HepG2 (cell line): ENCODE measurements around the gene CDYL. TPM values are rescaled to one million over a fixed set of nuclear protein-coding genes. Genes with fewer than 3 reads are reported as not detected.

Source experiments
- ATAC-seq: fragments of 200-7000 bp; cut with Tn5 transposase; 3 replicates; pipeline ENCODE4 v1.9.1; 2020; ENCODE audit warnings: mild to moderate bottlenecking, moderate library complexity
- BruUV-seq: library from RNA; stranded (reverse); fragments of 400-500 nt; replicated peaks from 2 replicates; lab custom pipeline; 2021; lab: Mats Ljungman, UMichigan
- CTCF ChIA-PET: fragments of 300-600 bp; formaldehyde crosslinking; extraction: SDS; loops from one replicate; lab custom pipeline; 2021; ENCODE audit warnings: low total read pairs, inconsistent platforms, low intra/inter-chr PET ratio; lab: Yijun Ruan, JAX
- POLR2A ChIA-PET: fragments of 350-600 bp; sonication (Branson Sonifier 250); formaldehyde crosslinking; loops from one replicate; lab custom pipeline; 2020; ENCODE audit warnings: antibody characterized with exemption, inconsistent platforms; lab: Yijun Ruan, JAX
- DNase-seq: peaks from one replicate; pipeline ENCODE4 v3.0.0-alpha.2; 2015; ENCODE audit warnings: low spot score
- FAIRE-seq: peaks from 3 replicates; lab custom pipeline; 2011; peaks lifted over from hg19 to GRCh38; lab: Jason Lieb, UNC
- H2AFZ ChIP-seq: one replicate; pipeline ENCODE4 v1.6.1; 2011; ENCODE audit warnings: low read length, inconsistent platforms
- H3K27ac ChIP-seq: fragments of 300-600 bp; 3 replicates; pipeline ENCODE4 v1.8.0; 2011; ENCODE audit warnings: mixed run types, mild to moderate bottlenecking, mixed read lengths, low read length, inconsistent platforms; ENCODE audit not compliant: insufficient read depth; ENCODE audit errors: extremely low read length
- H3K27me3 ChIP-seq, 2 experiments: fragments of 200-600 bp in 1 of 2; 2 replicates in 1 of 2; 3 replicates in 1 of 2; pipeline versions ENCODE4 v1.6.0 to v1.8.0; 2011; ENCODE audit warnings: low read length in 2 of 2, mild to moderate bottlenecking in 2 of 2, moderate library complexity in 2 of 2, inconsistent platforms in 1 of 2; ENCODE audit not compliant: insufficient read depth in 2 of 2, control insufficient read depth in 1 of 2
- H3K36me3 ChIP-seq, 2 experiments: fragments of 200-600 bp in 1 of 2; replicated peaks in 1 of 2; 2 replicates in 1 of 2; 3 replicates in 1 of 2; pipeline versions ENCODE4 v1.5.1 to v1.8.0; 2011; ENCODE audit warnings: low read length in 2 of 2, inconsistent platforms in 1 of 2; ENCODE audit not compliant: insufficient read depth in 2 of 2, control insufficient read depth in 1 of 2
- H3K4me1 ChIP-seq: 2 replicates; pipeline ENCODE4 v1.5.1; 2012; ENCODE audit warnings: low read length, inconsistent platforms; ENCODE audit not compliant: insufficient read depth
- H3K4me2 ChIP-seq: 2 replicates; pipeline ENCODE4 v1.6.0; 2011; ENCODE audit warnings: low read depth, low read length, inconsistent platforms
- H3K4me3 ChIP-seq, 3 experiments: fragments of 200-600 bp in 1 of 3; sonication (generic), shearing (Covaris generic) in 1 of 3; replicated peaks in 1 of 3; 2 replicates each; pipeline ENCODE4 v1.5.1; 2011 to 2016; ENCODE audit warnings: low read length in 3 of 3, inconsistent platforms in 2 of 3, low read depth in 2 of 3, mild to moderate bottlenecking in 2 of 3, control low read depth in 1 of 3, mixed read lengths in 1 of 3; ENCODE audit not compliant: insufficient read depth in 1 of 3
- H3K79me2 ChIP-seq: one replicate; pipeline ENCODE4 v1.6.1; 2011; ENCODE audit warnings: low read length, inconsistent platforms; ENCODE audit not compliant: insufficient read depth
- H3K9ac ChIP-seq: 2 replicates; pipeline ENCODE4 v1.6.0; 2011; ENCODE audit warnings: mild to moderate bottlenecking, low read depth, low read length, inconsistent platforms; ENCODE audit not compliant: insufficient read depth
- H3K9me3 ChIP-seq: 2 replicates; pipeline ENCODE4 v1.5.1; 2012; ENCODE audit warnings: mild to moderate bottlenecking, low read length
- H4K20me1 ChIP-seq: 2 replicates; pipeline ENCODE4 v1.6.0; 2011; ENCODE audit warnings: inconsistent platforms, mild to moderate bottlenecking, low read length, moderate library complexity; ENCODE audit not compliant: insufficient read depth
- HOXD1 ChIP-seq: sonication (generic); formaldehyde crosslinking; IDR thresholded peaks from 2 replicates; pipeline ENCODE4 v1.5.0; 2020; ENCODE audit warnings: missing genetic modification reagents
- KDM5A ChIP-seq: fragments of 200-600 bp; sonication (generic); IDR thresholded peaks from 2 replicates; pipeline ENCODE4 v1.7.0; 2018; ENCODE audit warnings: antibody characterized with exemption, mild to moderate bottlenecking, low read length, borderline replicate concordance
- KLF11 ChIP-seq: IDR thresholded peaks from 2 replicates; pipeline ENCODE4 v1.6.1; 2016; ENCODE audit warnings: missing compliant biosample characterization
- KLF9 ChIP-seq: IDR thresholded peaks from 2 replicates; pipeline ENCODE4 v1.6.1; 2016; ENCODE audit warnings: low read depth
- MTF1 ChIP-seq: sonication (generic); formaldehyde crosslinking; IDR thresholded peaks from 2 replicates; pipeline ENCODE4 v1.5.0; 2020; ENCODE audit warnings: missing genetic modification reagents
- ZFX ChIP-seq: sonication (generic); formaldehyde crosslinking; IDR thresholded peaks from 2 replicates; pipeline ENCODE4 v1.4.0; 2020; ENCODE audit warnings: mild to moderate bottlenecking, low read depth, missing genetic modification reagents, moderate library complexity
- ZNF556 ChIP-seq: sonication (generic); formaldehyde crosslinking; IDR thresholded peaks from 2 replicates; pipeline ENCODE4 v1.4.0; 2020; ENCODE audit warnings: mild to moderate bottlenecking, missing genetic modification reagents, borderline replicate concordance
- ZNF83 ChIP-seq: sonication (generic); formaldehyde crosslinking; IDR thresholded peaks from 2 replicates; pipeline ENCODE4 v1.4.0; 2020; ENCODE audit warnings: missing genetic modification reagents, mild to moderate bottlenecking, borderline replicate concordance
- WGBS: methylation state at CpG from one replicate; pipeline ENCODE4 v1.1.6; 2017; ENCODE audit warnings: low lambda C conversion rate; 5-methylcytosine and 5-hydroxymethylcytosine counted together
- in situ Hi-C: cut with HindIII; loops from 2 replicates; pipeline ENCODE4 v1.10.0; 2017; ENCODE audit warnings: low pct_unique_long_range_greater_than_20kb; ENCODE audit not compliant: extremely low pct_ligation_motif_present
- intact Hi-C: fragments of 100-400 bp; cut with micrococcal nuclease; formaldehyde crosslinking; loops from one replicate; pipeline ENCODE4 v1.10.0; 2022; ENCODE audit not compliant: unreplicated experiment
- polyA plus RNA-seq, 8 experiments: library from polyadenylated mRNA; depleted of rRNA in 3 of 8; stranded (reverse) in 7 of 8; unstranded in 1 of 8; fragments of >200 nt; fragmentation: Illumina TruSeq in 4 of 8; extraction: Trizol in 4 of 8; gene quantifications; 2 replicates each; pipeline versions ENCODE4 v1.2.1 to v1.2.3, GENCODE V29; 2011 to 2016; ENCODE audit warnings: low read depth in 4 of 8, missing spikeins in 1 of 8, mixed read lengths in 1 of 8; ENCODE audit not compliant: insufficient read depth in 1 of 8
- total RNA-seq, 5 experiments: library from RNA; depleted of rRNA; stranded (reverse); fragments of >200 nt; fragmentation: Illumina TruSeq; extraction: Trizol; gene quantifications; 2 replicates each; pipeline ENCODE4 v1.2.3, GENCODE V29; 2016; ENCODE audit warnings: low read depth in 1 of 5
- TF ChIP-seq, protein P1 (sequence below): sonication (generic); formaldehyde crosslinking; IDR thresholded peaks from 2 replicates; pipeline ENCODE4 v1.4.0; 2020; ENCODE audit warnings: low read depth, missing genetic modification reagents

The CDYL gene
- total and polyA plus RNA-seq, 2 of the 13 experiments (the other 11 are each of a cell fraction or from before 2014, with no cell fraction given) = 22.8 to 105 TPM

DNA sequence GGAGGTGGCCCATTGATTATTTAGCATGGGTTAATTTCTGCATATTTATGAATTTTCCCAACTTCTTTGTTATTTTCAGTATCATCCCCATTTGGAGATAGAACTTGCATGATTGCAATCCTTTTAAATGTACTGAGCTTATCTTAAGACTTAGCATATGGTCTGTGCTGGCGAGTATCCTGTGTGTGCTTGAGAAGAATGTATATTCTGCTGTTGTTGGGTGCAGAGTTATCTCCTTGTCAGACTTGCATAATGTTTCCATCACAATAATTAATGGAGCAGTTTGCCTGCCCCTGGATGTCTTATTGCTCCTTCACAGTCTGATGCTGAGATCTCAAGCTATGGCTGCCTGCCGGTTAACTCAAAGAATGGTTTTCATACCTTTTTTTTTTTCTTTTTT lies 112.6 kb downstream of the CDYL start:
- intact Hi-C loops (no loop called here), in situ Hi-C loops (no loop called here)
- H3K27ac ChIP-seq = no peak overlapping the region
- H3K9me3 ChIP-seq = no peaks in the 10 kb centered on the region
- POLR2A ChIA-PET = no interaction called here
- TF ChIP-seq KLF9 (no peak), HOXD1 (no peak), KDM5A (no peak), MTF1 (CRISPR knock-in tag) (no peak), ZNF556 (CRISPR knock-in tag) (no peak), KLF11 (CRISPR knock-in tag) (no peak), ZNF83 (CRISPR knock-in tag) (no peak), ZFX (CRISPR knock-in tag) (no peak)
- TF ChIP-seq, protein P1, sequence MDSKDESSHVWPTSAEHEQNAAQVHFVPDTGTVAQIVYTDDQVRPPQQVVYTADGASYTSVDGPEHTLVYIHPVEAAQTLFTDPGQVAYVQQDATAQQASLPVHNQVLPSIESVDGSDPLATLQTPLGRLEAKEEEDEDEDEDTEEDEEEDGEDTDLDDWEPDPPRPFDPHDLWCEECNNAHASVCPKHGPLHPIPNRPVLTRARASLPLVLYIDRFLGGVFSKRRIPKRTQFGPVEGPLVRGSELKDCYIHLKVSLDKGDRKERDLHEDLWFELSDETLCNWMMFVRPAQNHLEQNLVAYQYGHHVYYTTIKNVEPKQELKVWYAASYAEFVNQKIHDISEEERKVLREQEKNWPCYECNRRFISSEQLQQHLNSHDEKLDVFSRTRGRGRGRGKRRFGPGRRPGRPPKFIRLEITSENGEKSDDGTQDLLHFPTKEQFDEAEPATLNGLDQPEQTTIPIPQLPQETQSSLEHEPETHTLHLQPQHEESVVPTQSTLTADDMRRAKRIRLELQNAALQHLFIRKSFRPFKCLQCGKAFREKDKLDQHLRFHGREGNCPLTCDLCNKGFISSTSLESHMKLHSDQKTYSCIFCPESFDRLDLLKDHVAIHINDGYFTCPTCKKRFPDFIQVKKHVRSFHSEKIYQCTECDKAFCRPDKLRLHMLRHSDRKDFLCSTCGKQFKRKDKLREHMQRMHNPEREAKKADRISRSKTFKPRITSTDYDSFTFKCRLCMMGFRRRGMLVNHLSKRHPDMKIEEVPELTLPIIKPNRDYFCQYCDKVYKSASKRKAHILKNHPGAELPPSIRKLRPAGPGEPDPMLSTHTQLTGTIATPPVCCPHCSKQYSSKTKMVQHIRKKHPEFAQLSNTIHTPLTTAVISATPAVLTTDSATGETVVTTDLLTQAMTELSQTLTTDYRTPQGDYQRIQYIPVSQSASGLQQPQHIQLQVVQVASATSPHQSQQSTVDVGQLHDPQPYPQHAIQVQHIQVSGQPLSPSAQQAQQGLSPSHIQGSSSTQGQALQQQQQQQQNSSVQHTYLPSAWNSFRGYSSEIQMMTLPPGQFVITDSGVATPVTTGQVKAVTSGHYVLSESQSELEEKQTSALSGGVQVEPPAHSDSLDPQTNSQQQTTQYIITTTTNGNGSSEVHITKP (CRISPR knock-in tag) = no peak
- TF ChIP-seq, all 625 proteins: peak for 0
- BruUV-seq = no TSS peak
- CTCF ChIA-PET = no interaction called here
- Histone ChIP-seq H3K4me2 (no peak overlapping the region), H3K27me3 (no peaks in the 10 kb centered on the region), H3K9ac (no peak overlapping the region), H2AFZ (no peak overlapping the region), H3K4me3 (no peak overlapping the region), H3K4me1 (no peaks in the 10 kb centered on the region), H3K79me2 (peaks cover 35% of the 10 kb centered on the region), H3K36me3 (peaks cover 2 to 7% of the 10 kb centered on the region in 2 experiments; a peak in 3 of 5 replicates), H4K20me1 (0 out of 2 replicates have a peak, but pooled peaks cover 10% of the 10 kb centered on the region)
- 97% methylated on average over 2 of the region's 2 CpGs for WGBS
- DNase-seq (no peak), FAIRE-seq (no peak), ATAC-seq (no peak)
